NCI-H2171 treated with DMSO at 0.1 percent for 48 hours (cell line): ENCODE results near the gene PRRC2B.
"Not testable (repeated sequence)": the region's sequence is repeated elsewhere in the genome, so short reads cannot be mapped to it uniquely, and the experiment has no call there.

ENCODE experiments used
- DNase-seq: peaks from one replicate; lab custom pipeline; 2025; lab: John Stamatoyannopoulos, UW

The PRRC2B gene

GRCh38 chr9:131434673-131435072, 40.8 kb downstream of the PRRC2B start:
- DNase-seq: no peak

DNA sequence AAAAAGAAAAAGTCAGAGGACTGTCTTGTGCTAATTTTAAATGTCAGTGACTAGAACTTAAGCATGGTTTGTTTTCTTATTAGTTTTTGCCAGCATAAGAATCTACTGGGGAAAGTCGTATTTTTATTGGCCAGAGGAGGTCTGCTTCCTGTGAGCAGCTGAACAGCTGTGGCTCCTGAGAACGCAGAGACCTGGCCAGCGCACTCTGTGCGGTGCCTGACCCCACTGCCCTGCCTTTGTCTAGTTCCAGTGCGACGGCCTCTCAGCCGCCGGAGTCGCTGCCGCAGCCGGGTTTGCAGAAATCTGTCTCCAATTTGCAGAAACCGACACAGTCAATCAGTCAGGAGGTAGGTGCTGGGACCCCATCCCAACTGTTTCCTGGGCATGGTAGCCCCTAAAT, 42.5 kb downstream of the PRRC2B start:
- DNase-seq: no peak

- no peak for DNase-seq
Observed at GRCh38 chr9:131436865-131437271, 43.0 kb downstream of the PRRC2B start.

DNA sequence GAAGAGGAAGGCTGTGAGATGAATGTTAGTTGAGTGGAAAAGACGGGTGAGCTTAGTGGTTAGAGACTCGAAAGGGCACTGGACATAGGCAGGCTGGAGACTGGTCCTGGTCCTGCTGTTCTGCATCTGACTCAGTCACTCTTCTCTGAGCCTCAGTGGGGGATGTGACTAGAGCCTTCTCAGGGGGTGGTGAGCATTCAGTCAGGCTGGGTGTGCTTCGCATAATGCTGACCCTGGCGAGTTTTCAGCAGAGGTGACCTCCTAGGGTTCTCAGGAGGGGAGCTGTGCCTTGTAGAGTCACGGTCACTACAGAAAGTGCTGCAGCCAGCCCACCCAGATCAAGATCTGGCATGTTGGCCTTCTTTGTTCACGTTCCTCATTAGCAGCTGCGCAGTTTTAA, 44.3 kb downstream of the PRRC2B start:
- no peak for DNase-seq

DNA sequence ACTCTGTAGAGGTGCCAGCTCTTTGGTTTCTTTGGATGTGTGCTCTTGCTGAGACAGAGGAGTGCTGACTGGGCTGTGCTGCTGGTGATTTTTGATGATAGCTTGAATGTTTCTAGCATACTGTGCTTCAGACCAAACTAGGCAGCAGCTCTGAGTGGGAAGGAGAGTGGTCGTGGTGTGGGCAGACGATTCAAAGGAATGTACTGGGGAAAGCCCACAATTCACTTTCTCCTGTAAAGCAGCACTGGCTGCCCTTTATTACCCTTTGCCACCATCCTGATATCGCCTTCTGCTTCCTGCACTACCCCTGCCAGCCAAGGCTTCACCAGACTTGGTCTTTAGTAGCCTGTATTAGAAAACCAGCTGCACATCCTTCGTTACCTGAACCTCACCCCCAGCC, 45.3 kb downstream of the PRRC2B start:
- no peak for DNase-seq

- no peak for DNase-seq
Observed at GRCh38 chr9:131441441-131441840, 47.6 kb downstream of the PRRC2B start.

DNA sequence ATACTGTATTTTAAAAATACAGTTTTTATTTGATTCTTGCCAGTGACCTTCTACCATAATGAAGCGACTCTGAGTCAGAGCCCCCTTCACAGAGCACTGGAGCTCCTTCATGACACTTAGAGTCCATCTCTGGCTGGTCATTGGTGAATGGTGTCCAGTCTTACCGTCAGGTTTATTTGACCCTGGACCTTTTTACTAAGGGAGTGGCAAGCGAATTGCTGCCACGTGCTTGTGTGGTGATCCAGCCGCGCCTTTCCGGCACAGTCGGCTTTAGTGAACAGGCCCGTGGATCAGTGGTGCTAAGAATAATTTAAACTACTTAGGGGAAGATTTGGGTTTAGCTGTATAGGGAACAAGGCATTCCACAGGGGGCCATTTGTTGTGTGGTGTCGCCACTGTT, 48.5 kb downstream of the PRRC2B start:
- no peak for DNase-seq

GRCh38 chr9:131443648-131444047, 49.8 kb downstream of the PRRC2B start:
- DNase-seq: no peak

DNA sequence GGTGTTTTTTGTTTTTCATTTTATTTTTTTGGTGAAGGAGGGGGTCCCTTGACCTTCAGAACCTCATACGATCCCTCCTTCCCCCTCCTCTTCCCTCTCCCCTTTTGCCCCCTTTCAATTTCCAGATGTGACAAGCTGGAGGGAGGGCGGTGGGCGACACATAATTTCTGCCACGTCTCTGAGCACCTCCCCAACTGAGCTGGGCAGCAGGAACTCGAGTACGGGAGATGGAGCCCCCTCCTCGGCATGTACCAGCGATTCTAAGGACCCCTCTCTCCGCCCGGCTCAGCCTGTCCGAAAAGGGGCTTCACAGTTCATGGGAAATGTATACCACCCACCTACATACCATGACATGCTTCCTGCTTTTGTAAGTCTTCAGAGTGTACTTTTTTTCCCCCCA, 52.4 kb downstream of the PRRC2B start:
- no peak for DNase-seq

GRCh38 chr9:131447148-131447547, 53.3 kb downstream of the PRRC2B start:
- no peak for DNase-seq

DNA sequence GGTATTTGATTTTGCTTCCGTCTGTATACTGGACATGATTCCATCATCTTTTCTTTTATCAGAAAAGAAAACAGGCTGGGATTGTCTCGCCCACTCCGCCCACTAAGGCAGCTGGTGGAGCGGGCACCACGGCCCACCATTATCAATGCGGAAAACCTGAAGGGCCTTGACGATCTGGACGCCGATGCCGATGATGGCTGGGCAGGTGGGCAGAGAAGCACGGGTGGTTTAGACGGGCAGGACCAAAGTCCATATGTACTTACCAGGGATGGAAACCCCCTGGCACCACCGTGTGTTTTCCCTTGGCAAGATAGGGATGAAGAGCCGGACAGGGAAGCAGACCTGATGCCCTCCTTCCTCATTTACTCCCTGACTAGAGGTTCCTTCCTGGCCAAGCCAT, 53.7 kb downstream of the PRRC2B start:
- DNase-seq: no peak

DNA sequence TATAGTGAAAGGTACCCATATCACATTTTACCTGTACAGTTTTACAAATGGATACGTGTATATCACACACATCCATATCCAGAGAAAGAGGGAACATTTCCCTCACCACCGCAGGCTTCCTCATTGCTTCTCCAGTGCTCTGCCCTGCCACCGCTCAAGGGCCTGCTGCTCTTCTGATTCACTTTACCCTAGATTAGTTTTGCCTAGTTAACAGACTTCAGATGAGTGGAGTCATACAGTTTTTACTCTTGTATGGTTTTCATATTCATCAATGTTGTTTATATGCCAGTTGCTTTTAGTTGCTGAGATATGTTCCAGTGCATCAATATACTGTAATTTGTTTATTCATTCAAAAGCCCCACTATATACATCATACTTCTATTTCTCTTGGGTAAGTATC, 54.9 kb downstream of the PRRC2B start:
- DNase-seq: no peak

DNA sequence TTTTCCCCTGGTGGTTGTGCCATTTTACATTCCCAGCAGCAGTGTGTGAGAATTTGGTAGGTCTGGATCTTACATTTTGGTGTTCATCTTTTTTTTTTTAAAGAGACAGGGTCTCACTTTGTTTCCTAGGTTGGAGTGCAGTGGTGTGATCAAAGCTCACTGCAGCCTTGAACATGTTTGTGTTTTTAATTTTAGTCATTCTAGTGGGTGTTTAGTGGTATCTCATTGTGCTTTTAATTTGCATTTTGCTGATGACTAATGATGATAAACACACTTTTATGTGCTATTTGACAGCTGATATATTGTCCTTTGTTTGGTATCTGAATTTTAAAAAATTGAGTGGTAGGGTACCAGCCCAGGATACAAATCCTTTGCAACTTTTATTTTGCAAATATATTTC, 55.4 kb downstream of the PRRC2B start:
- no peak for DNase-seq

- no peak for DNase-seq
Observed at GRCh38 chr9:131454028-131454427, 60.1 kb downstream of the PRRC2B start.

- DNase-seq: not testable (repeated sequence)
Observed at GRCh38 chr9:131455655-131456054, 61.8 kb downstream of the PRRC2B start.

DNA sequence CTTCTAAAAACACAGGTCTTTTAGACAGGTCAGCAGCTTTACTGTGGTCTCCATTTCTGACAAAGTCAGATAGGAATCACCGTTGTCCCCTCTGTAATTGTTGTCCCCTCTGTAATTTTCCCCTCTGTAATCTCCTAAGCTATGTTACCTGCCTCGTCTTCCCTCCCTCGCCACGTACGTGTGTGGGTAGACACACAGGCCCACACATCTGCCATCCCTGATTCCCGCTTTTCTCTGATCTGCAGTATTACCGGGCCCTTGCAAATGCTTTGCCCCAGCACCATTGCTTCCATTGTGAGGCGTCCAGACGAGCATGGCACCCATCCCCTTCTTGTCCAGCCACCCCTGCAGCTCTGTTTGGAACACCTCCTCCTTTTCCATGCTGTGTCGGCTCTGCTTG, 63.9 kb downstream of the PRRC2B start:
- no peak for DNase-seq

GRCh38 chr9:131459056-131459455, 65.2 kb downstream of the PRRC2B start:
- no peak for DNase-seq

- DNase-seq: no peak
Observed at GRCh38 chr9:131461166-131461565, 67.3 kb downstream of the PRRC2B start.

GRCh38 chr9:131464354-131465000, 70.6 kb downstream of the PRRC2B start:
- no peak for DNase-seq

- no peak for DNase-seq
Observed at GRCh38 chr9:131465401-131465800, 71.5 kb downstream of the PRRC2B start.

- no peak for DNase-seq
Observed at GRCh38 chr9:131467214-131467935, 73.5 kb downstream of the PRRC2B start.

DNA sequence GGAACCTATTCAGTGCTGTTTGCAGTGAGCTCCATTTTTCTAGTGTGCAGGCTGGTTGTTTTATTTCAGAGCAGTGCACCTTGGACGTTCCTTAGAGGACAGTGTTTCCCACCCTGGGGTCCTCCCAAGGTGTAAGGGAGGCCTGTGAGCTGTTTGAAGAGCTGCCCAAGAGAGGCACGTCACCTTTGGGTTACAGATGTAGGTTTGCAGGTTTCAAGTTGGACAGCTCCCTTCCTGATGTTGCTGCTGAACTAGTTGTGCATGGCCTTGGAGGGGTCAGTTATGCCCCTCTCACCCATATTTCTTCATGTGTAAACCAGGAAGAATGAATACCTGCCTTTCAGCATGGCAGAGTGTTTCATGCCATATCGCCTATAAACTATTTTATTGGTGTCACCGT, 74.1 kb downstream of the PRRC2B start:
- DNase-seq: no peak

- no peak for DNase-seq
Observed at GRCh38 chr9:131469356-131469755, 75.5 kb downstream of the PRRC2B start.

DNA sequence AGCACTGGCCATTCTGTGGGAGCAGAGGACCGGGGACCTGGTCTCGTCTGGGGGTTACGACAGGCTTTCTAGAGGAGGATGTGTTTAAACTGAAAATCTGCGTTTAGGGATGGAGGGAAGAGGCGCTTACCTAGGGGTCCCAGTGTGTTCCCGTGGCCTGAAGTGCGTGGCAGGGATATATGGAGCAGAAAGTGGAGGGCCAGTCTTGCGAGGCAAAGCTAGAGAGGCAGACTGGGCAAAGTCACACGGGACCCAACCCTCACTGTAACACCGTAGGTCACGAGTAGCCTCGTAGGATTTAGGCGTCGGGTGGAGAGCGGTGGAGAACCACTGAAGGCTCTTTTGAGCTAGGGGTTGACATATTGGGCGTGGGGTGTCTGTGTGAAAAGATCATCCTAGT, 76.1 kb downstream of the PRRC2B start:
- DNase-seq: no peak
